GM18907 (cell line): ENCODE data around the gene IGFLR1.
"Not testable (repeated sequence)": the region's sequence is repeated elsewhere in the genome, so short reads cannot be mapped to it uniquely, and the experiment has no call there.

ENCODE experiments used
- ATAC-seq: cut with Tn5 transposase; IDR thresholded peaks from one replicate; pipeline ENCODE4 v1.9.1; 2021; ENCODE audit warnings: mild to moderate bottlenecking, moderate library complexity; ENCODE audit not compliant: unreplicated experiment

IGFLR1 gene

GRCh38 chr19:35777961-35778360 lies 35.7 kb upstream of the IGFLR1 start:
- no peak for ATAC-seq

DNA sequence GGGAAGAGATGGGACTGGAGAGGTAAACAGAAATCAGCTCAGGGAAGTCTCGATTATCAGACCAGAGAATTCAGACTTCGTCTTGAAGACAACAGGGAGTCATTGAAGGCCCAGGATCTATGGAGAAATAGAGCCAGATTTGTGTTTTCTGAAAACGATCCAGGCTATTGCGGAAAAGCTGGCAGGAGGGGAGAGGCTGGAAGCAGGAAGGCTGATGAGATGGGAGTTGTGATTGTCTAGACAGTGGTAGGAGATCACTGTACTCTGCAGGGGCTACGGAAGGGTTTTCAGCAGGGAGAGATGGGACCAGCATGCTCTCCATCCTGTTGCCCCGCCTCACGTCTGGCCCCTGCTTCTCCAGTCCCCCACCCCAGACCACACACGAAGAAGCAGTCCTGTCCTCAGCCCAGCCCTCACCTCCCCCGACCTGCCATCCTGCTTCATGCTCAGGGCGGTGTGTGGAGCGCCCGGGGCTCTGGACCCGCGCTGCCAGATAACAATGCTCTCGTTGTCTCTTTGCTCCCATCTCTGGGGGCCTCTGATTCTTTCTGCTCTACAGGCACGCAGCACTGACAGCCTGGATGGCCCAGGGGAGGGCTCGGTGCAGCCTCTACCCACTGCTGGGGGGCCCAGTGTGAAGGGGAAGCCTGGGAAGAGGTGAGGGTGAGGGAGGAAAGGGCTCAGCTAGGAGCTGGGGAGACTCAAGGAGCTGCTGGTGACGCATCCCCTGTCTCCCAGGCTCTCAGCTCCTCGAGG lies 35.0 kb upstream of the IGFLR1 start:
- ATAC-seq = no peak

DNA sequence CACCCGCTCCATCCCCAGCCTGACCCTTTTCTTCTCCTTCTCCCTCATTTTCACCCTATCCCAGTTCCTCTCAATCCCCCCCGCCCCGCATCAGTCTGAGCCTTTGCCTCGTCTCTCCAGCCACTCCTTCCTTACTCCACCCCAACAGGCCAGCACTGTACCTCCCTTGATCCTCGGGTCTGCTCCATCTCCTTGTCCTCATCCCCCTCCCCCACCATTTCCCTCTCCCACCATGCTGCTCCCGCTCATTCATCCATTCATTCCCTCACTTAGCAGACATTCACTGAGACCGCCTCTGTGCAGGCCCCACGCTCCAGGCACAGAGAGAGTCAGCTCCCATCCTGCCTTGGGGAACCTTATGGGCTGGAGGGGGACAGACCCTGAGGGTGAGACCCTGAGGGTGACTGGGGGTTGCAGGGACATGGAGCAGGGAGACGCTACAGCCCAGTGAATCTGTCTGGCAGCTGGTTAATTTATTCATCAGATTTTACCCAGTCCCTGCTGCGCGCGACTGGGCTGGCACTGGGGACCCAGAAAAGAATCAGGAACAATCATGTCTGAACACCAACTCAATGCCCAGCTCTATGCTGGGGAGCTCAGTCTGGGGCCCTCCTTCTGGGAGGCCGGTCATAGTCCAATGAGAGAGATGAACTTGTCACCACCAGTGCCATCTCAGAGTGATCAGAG lies 34.0 kb upstream of the IGFLR1 start:
- ATAC-seq = no peak

GRCh38 chr19:35775298-35776101 lies 33.2 kb upstream of the IGFLR1 start, which contains the start of gene ARHGAP33:
ARHGAP33 (plus strand) TSS chr19:35775564; CDS start chr19:35775659, 95 bp downstream.
- ATAC-seq = peak; percentile 91

- ATAC-seq = no peak
These were observed 32.7 kb upstream of the IGFLR1 start for GRCh38 chr19:35775046-35775297.

DNA sequence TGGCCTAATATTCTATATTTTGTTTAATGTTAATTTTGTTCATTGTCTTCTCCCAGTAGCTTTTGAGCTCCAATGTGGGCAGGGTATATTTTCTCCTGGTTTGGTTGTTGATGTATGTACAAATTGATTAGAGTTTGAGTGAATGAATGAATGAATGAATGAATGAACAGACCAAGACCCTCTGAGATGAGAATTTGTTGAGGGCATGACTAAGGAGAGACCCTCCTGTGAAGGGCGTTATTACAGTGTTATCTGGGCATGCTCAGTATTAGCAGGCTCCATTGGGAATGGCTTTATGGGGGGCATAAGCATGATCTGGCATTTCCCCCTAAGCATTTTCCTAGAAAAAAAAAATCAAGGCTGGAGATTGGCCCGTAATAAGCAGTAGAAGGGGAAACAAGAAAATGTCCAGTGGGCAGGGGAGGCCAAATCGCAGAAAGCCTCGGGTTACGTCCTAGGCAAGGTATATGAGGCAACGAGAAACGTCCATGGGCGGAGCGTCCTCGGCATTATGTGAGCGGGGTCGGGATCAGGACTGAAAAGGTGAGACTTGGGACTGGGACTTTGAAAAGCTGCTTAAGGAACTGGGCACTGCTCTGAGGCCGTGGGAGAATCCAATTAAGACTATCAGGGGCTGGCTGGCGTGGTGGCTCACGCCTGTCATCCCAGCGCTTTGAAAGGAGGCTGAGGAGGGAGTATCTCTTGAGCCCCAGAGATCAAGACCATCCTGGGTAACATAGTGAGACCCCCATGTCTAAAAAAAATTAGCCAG lies 32.2 kb upstream of the IGFLR1 start:
- no peak for ATAC-seq

- no peak for ATAC-seq
These were observed 31.0 kb upstream of the IGFLR1 start for GRCh38 chr19:35773020-35773806.

DNA sequence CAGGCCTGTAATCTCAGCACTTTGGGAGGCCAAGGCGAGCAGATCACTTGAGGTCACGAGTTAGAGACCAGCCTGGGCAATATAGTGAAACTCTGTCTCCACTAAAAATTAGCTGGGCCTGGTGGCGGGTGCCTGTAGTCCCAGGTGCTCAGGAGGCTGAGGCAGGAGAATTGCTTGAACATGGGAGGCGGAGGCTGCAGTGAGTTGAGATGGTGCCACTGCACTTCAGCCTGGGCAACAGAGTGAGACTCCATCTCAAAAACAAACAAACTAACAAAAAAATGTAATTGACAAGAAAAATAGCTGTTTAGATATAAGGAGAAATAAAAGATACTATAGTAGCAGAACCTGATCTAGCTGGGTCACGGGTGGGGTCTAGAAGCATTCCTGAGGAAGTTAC lies 30.1 kb upstream of the IGFLR1 start:
- ATAC-seq = not testable (repeated sequence)

- ATAC-seq = no peak
These were observed 25.8 kb upstream of the IGFLR1 start for GRCh38 chr19:35768082-35768421.

DNA sequence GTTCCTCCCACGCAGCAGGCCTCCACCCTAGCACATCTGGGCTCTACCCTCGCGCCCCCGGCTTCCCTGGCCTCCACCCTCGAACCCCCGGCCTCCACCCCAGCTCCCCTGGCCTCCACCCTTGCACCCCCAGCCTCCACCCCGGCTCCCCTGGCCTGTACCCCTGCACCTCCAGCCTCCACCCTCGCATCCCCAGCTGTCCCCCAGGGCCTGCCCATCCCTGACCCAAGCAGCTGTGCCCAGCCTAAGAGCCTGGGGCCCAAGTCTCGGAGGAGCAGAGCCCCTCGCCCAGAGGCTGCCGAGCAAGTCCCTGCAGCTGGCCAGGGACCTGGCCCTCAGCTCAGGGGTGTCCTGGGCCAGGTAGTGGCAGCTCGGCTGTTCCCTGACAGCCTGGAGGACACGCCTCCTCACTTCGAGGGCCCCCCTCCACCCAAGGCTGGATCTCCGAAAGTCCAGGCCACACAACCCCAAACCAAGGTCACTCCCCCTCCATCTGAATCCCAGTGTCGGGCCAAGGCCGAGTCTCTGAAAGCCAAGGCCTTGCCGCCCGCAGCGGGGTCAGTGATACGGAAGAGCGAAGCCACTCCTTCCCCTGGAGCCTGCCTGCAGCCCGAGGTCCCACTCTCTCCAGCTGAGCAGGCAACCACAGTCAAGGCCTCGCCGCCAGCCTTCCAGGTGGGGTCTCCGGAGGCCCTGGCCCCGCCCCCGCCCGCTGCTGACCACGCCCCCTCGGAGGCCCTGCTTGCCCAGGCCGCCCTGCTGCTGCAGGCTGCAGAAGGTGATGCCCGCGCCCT lies 25.2 kb upstream of the IGFLR1 start:
- ATAC-seq = no peak

DNA sequence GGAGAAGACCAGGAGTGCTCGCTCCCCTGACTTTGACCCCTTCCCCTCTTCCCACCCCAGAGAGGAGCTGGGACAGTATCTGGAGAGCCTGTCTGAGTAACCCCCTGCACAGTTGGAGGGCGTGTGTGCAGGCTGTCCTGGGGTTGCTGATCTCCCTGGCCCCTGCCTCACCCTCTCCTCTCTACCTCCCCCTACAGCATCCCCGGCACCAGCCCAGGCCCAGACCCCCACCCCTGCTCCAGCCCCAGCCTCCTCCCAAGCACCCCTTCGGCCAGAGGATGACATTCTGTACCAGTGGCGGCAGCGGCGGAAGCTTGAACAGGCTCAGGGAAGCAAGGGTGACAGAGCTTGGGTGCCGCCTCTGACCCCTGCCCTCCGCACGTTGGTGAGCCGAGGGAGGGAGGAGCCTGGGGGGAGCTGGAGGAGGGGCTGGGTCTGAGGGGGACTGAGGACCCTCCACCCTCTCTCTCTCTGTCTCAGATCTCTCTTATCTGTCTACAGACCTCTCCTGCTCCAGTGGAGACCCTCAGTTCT lies 24.4 kb upstream of the IGFLR1 start:
- no peak for ATAC-seq

GRCh38 chr19:35764432-35765315 lies 22.4 kb upstream of the IGFLR1 start:
- ATAC-seq = no peak

GRCh38 chr19:35760711-35761349 lies 18.6 kb upstream of the IGFLR1 start:
- ATAC-seq = no peak

GRCh38 chr19:35759697-35760096 lies 17.4 kb upstream of the IGFLR1 start:
- no peak for ATAC-seq

DNA sequence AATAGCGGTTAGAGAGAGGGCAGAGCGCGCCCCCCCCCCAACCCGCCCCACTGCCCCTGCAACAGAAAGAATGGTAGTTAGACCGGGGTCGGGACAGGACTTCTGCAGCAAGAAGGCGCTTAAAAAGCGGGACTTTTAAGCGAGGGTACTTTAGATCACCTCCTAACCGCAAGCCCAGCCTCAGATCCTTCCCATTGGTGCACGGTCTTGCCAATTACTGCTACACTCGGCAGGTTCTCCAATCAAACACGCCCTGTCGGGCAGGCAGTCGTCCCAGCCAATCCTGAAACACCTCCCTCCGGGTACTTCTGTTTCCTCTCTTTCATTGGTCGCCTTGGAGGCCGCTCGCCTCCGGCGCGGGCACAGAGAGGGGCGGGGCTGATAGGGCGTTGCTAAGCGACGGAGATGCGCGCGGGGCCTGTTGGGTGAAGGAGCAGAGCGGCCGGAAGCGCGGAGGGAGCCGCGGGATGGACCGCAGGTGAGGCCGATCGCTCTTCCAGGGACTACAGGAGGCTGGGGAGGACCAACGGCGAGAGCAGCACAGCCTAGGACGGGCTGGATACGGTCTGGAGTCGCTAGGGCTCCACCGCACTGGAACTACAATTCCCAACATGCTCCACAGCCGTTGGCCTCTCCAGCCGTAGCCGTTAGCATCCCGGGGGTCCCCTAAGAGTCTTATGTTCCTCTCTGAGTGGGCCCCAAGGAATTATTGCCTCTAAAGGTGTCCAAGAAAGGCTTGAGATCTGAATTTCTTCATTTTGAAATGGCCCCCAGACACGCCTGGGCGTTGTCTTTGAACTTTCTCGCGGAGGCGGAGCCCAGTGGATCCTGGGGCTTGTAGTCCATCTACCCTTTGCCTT lies 15.7 kb upstream of the IGFLR1 start, which contains the start of gene PROSER3:
TSS of gene PROSER3 (plus strand) at position 428 of the 860 bp plus-strand sequence. CDS start at position 468, 40 bp downstream.
- ATAC-seq = peak; percentile 93

- ATAC-seq = peak; percentile 4
These were observed 15.0 kb upstream of the IGFLR1 start for GRCh38 chr19:35757231-35757748.
